ENCODE results near the gene HOXD9.

Gene HOXD9

GRCh38 chr2:176172007-176172894 is 49.7 kb downstream of the HOXD9 start:
- no peak for DNase-seq

GRCh38 chr2:176172895-176173566 is 50.5 kb downstream of the HOXD9 start:
- no peak for DNase-seq

GRCh38 chr2:176173567-176174381 is 51.3 kb downstream of the HOXD9 start:
- DNase-seq, result no peak

GRCh38 chr2:176174382-176174823 is 51.9 kb downstream of the HOXD9 start:
- DNase-seq, result no peak
